ENCODE data around the gene ITGB8.

The ITGB8 gene

GRCh38 chr7:20431146-20431545 lies 100.4 kb downstream of the ITGB8 start:
- no peak for DNase-seq (ENCODE audit: low read depth)

DNA sequence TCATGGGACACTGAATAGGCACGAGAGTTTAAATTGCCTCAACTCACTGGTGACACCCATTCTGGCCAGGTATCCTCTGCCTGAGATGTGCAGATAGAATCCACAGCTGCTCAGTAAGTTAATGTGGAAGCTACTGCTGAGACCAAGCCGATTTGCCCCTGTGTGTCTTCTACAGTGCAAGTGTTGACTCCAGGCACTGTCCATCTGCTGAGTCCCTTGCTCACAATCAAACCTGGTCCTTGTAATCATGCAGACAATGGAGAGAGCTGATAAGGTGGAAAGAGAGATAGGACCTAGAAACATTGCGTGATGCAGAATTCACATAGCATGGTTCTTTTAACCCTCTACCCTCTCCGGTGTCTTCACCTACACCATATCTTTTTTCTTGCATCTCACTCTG lies 101.4 kb downstream of the ITGB8 start:
- no peak for DNase-seq (ENCODE audit: low read depth)

DNA sequence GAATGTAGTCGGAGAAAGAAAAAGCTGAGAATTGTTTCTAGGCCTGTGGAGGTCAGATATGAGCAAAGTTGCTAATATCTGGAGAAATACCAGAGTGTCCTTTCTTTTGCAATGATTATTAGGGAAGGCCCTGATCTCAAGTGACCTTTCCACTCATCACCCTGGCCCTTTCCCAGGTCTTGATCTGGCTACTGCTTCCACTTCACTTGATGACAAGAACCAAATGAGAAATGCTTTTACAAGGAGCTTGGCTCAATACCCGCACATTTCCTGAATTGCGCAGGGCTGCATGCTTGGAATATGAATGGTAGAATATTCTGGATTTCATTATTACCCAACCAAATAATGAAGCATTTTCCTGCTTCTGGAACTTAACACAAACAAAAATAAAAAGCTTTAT lies 104.6 kb downstream of the ITGB8 start:
- DNase-seq (ENCODE audit: low read depth) = peak; percentile 56

- no peak for DNase-seq (ENCODE audit: low read depth)
These were observed 107.5 kb downstream of the ITGB8 start for GRCh38 chr7:20438248-20438647.

- DNase-seq (ENCODE audit: low read depth) = no peak
These were observed 108.1 kb downstream of the ITGB8 start for GRCh38 chr7:20438694-20439376.

DNA sequence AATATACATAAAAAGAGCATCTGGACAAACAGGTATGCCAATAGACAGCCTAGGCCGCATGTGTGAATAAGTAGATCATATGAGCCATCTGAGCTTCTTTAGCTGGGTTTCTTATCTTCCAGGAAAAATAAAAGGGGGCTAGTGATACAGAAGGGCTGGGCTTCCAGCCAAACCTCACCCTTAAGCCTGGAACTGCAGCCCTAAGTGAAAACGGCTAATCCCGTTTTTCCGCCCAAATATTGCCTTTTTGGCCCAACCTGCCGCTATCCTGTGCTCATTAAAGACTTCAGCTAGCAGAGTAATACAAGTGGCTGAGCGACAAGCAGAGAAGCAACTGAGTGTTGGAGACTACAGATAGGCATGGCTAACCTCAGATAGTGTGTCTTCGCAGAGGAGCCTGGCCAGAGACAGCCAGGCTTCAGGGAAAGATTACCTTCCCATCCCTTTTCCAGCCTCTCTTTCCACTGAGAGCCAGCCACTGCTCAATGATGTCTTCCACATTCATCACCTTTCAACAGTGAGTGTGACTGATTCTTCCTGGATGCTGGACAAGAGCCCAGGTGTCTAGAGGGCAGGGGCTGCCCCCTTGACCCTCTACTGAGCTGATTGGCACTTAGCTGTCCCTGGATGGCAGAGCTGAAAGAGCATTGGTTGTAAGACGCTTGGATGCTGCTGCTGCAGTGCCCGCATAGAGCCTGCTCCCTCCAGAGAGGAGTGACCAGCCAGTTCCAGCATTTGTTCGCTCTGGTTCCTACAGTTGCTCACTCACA lies 108.9 kb downstream of the ITGB8 start:
- DNase-seq (ENCODE audit: low read depth) = no peak

- DNase-seq (ENCODE audit: low read depth) = no peak
These were observed 109.9 kb downstream of the ITGB8 start for GRCh38 chr7:20440472-20441105.

GRCh38 chr7:20441346-20441745 lies 110.6 kb downstream of the ITGB8 start:
- DNase-seq (ENCODE audit: low read depth) = no peak

DNA sequence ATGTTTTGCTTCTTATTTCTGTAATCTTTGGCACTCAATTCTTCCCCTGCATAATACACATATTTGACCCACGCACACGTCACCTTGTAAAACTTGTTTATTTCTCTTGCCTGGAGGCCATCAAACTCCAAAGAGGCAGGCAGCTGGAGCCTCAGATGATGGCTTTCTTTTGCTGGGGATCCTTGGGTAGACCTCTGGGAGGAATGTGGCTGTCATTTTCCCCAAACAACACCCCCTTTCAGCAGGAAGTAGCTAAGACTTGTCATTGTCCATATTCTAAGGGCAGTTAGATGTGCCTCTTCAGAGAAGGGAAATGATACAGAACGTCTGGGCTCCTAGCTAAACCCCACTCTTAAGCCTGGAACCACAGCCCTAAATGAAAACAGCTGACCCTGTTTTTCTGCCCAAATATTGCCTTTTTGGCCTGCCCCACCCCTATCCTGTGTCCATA lies 111.3 kb downstream of the ITGB8 start:
- peak; percentile 37 for DNase-seq (ENCODE audit: low read depth)

DNA sequence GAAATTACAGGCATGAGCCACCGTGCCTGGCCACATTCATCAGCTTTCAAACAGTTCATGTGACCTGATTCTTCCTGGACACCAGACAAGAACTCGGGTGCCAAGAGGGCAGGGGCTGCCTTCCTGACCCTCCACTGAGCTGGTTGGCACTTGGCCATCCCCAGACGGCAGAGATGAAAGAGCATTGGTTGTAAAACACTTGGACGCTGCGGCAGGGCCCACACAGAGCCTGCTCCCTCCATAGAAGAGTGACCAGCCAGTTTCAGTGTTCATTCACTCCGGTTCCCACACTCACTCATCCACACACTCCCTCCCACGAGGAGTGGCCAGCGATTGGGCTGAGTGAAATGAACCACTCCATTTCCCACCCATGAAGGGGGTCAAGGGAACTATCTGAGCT lies 112.3 kb downstream of the ITGB8 start:
- DNase-seq (ENCODE audit: low read depth) = no peak

DNA sequence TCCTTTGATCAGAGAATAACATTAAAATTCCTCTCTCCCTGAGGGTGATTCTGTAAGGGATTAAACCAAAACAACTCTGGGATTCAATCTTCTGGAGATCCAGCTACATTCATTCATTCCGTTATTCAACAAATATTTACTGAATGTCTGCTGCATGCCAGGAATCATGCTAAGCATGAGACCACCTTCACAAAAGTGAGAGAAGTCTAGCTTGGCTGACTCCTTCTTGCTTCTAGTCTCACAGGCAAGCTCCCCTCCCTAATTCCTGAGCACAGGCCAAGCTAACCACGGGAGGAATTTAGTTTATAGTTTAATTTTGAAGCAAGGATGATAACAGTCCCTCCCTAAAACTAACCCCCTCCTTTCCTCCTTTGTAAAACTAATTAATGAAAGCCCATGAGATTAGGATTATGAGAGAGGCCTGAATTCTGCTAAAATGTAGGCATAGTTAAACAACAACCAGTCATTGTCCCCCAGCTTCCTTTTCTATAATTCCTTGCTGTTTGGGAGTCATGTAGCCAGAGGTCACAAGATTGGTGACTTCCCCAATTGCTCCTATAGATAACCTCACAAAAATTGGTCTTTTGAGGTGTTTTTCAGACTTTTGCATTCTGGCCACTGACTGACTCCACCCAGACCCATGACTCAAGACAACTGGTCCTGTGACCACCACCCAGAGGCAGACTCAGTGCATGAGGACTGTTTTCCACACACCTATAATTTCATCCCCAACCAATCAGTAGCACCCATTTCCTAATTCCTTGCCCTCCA lies 113.5 kb downstream of the ITGB8 start:
- no peak for DNase-seq (ENCODE audit: low read depth)

GRCh38 chr7:20447021-20447650 lies 116.4 kb downstream of the ITGB8 start:
- DNase-seq (ENCODE audit: low read depth) = no peak

DNA sequence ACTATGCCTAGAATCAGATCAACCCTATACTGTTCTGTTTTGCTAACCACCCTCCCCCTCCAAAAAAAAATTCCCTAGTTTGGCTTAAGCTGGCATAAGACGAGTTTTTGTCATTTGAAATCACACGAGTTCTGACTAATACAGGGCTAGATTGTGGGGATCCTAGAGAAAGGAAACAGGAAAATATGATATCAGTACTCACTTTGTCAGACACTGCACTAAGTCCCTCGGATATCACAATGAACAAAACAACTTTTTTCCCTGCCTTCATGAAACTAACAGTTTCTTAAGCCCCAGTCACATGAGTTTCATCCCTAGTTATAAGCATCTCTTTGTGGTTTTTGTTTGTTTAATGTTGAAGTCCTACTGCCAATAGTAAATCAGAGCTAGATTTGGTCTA lies 118.5 kb downstream of the ITGB8 start:
- DNase-seq (ENCODE audit: low read depth) = no peak

DNA sequence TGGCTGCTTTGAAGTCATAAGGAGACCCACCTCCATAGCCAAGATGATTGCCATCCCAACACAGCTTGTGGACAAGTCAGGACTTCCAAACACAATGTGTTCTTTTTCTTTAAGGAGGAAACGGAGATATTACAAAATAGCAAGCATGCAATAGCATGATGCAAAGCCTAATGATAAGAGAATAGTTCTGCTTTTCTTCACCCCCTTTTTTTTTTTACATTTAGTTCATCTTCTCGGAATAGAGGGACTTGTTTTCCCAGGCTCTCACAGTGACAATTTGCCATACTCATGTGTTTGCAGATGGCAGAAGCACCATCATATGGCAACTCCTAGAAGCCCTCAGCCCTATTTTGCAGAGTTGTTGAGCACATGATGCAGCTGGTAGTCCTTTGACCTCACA lies 119.8 kb downstream of the ITGB8 start:
- DNase-seq (ENCODE audit: low read depth) = no peak

GRCh38 chr7:20454202-20454601 lies 123.5 kb downstream of the ITGB8 start:
- no peak for DNase-seq (ENCODE audit: low read depth)

- DNase-seq (ENCODE audit: low read depth) = no peak
These were observed 126.0 kb downstream of the ITGB8 start for GRCh38 chr7:20456701-20457100.

DNA sequence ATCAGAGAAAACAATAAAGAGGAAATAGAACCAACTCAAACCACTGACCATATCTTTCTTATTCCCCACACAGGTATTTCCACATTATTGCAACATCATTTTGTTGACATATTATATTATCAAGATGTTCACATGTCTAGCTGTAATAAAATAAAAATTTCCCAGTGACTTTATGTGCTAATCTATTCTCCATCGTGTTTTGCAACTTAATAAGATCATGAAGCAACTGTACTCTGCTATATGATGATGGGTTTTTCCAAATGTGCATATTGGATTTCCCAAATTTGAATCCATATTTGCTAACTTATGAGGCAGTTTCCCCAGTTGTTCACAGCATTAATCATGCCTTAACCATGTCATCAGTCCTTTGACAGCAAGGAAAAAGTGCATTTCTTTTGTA lies 127.8 kb downstream of the ITGB8 start:
- DNase-seq (ENCODE audit: low read depth) = no peak

GRCh38 chr7:20459419-20459818 lies 128.7 kb downstream of the ITGB8 start:
- no peak for DNase-seq (ENCODE audit: low read depth)

DNA sequence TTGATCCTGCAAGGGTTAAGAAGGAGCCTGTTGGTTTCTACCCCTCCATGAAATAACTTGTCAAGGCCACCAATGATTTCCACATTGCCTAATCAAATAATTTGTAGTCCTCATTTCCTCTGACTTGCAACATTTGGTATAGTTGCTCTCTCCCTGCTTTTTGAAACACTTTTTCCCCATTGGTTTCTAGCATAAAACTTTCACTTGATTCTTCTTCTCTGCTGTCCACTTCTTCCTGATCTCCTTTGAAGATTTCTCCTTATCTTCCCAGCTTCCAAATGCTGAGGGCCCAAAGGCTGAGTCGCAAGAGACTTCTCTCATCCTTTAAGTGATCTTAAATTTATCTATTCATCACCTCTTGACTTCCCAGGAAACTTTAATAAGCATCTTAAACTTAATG lies 134.2 kb downstream of the ITGB8 start:
- no peak for DNase-seq (ENCODE audit: low read depth)
